C4-2B (cell line): Measurements from ENCODE around the gene TRAF3IP3.

Experiments used
- CTCF ChIP-seq: fragments of 450-650 bp; conservative IDR thresholded peaks from 2 replicates; pipeline ENCODE4 v1.5.1; 2017; ENCODE audit warnings: mild to moderate bottlenecking
- ZFX ChIP-seq: fragments of 450-650 bp; IDR thresholded peaks from 2 replicates; pipeline ENCODE4 v1.6.1; 2017

DNA sequence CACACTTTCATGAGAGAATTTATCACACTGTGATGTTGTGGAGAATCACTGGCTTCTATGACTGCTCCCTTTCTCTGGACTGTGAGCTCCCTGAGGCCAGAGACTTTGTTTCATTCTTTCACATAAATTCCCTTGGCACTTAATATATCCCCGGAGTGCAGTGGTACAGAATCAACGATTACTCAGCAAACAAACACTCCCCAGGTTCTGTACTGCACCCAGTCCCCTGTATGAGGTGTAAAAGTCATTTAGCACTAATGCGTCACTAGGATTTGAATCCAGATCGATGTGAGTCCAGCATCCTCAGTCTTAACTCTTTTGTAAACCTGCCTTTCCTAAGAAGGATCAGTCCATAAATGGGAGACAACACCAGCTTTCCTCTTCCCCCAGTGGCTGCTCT is 65.1 kb downstream of the TRAF3IP3 start:
- TF ChIP-seq CTCF (no peak), ZFX (no peak)
